GM04503 (cell line): ENCODE data around the gene HMX1.

Experiments
- DNase-seq: peaks from one replicate; pipeline ENCODE4 v3.0.0-alpha.2; 2012; ENCODE audit warnings: low read depth

HMX1 gene

DNA sequence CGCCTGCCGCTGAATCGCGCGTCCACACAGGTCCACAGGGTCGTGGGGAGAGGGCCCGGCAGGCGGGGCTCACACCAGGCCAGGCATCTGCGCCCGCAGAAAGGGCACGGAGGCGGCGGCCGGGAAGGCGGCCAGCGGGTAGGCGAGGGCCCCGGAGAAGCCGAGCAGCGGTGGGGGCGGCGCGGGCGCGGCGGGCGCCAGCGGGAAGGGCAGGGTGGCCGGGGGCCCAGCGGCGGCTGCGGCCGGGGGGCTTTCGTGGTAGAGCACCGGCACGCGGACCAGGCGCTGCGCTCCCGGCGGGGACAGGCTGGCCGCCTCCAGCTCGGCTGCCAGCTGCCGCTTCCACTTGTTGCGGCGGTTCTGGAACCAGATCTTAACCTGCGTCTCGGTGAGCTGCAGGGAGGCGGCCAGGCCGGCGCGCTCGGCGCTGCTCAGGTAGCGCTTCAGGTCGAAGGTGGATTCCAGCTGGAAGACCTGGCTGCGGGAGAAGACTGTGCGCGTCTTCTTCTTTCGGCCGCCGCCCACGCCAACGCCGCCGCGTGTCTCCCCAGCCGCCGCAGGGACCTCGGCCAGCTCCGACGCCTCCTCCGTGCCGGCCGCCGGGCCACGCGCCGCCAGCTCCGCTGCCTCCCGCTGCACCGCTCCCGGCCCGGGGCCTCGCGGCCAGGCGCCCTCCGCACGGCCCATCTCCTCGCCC lies 3.9 kb downstream of the HMX1 start:
- no peak for DNase-seq

GRCh38 chr4:8866828-8867623 lies 4.6 kb downstream of the HMX1 start:
- DNase-seq, result no peak

DNA sequence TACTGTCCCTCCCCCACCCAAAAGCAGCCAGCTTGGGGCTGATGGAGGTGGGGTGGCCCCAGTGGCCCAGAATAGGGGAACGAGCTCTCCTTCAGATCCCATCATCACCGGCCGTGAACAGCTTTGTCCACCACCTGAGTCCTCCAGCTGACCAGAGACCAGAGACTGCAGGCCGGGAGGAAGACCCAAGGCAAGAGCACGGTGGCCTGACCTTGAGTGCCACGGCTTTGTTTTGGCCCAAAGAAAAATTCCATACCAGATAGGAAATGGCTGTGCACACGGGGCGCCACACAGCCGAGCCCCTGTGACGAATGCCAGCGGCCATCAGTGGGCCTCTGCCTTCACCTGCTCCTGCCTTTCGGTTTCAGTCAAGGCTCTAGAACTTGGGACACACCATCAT lies 5.2 kb downstream of the HMX1 start:
- DNase-seq, result no peak

DNA sequence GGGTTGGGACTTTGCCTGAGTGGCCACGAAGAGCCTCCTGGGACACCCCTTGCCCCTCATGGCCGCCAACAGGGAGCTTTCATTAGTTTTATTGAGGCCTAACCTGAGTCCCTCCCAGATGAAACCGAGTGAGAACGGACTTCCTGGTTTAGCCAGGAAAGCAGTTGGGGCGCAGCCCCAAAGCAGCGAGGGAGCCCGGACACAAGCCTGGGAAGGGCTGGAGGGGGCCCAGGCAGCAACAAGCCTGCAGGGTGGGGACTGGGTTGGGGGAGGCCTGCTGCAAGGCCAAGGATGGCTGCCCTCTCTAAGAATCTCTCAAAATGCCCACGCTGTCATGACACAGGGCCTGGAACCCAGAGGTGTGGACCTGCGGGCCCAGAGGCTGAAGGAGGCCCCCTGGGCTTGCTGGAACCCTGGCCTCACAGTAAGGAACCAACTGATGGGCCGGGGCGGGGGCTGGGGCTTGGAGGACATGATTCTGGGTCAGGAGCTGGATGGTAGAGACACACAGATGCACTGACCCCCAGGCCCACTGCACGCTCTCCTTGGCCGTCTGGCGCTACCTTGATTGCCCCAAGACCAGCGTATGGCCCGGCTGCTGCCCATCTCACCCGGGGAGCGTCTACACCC lies 5.8 kb downstream of the HMX1 start:
- DNase-seq, result no peak

- DNase-seq, result no peak
Observed at GRCh38 chr4:8864912-8865680, 6.5 kb downstream of the HMX1 start.

DNA sequence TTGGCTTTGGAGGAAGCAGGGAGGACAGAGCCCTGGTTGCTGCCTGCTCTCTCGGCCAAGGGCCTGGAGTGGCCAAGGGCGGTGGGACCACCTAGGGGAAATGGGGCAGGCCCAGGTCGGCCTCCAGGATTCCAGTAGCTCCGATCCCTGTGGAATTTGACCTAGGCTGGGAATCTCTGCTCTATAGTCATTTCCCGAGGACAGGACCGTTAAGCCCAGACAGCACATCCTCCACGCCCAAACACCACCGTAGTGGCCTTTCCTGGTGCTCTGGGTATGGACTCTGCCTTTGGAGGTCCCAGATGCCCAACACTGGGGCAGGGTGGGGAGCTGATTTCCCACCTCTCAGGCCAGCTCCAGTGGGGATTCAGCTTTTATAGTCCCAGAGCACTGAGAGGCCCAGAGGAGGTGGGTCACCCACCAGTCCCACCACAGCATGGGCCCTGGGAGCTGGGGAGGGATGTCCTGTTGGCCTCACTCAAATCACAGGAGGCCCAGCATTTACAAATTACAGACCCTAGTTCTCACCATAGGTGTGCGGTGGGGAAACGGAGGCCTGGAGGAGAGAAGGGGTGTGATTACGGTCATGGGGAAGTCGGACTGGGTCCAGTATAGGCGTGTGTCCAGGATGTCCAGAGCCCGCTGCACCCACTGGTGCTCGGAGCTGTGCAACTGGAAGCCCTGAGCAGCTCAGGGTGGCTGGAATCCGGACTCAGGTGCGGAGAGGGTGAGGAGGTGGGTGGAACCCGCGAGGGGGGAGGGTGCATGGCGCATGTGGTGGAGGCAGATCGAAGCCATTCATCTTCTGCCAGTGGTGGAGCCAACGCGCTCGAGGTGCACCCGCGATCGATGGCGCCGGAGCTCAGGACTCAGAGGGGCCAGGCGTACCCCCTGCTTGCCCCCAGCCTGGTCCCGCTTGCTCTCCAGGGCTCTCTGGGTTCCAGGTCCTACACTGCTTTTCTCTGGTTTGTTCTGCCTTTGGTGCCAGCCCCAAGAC lies 7.7 kb downstream of the HMX1 start:
- no peak for DNase-seq

GRCh38 chr4:8862800-8863685 lies 8.6 kb downstream of the HMX1 start:
- no peak for DNase-seq

DNA sequence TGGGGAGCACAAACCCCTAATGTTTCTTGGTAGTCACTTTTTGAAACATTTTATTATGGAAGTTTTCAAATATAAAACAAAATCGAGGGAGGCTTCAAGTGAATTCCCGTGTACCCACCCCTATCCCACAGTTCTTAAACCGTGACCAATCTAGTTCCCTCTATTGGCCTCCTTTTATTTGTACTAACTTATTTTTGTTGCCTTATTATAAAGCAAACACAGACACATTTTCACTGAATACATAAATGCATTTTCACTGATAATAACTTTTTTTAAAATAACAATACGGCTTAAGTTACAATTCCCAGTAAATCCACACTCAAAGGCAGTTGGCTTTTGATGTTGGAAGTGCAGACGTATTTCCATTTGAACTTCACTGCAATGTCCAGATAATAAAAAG lies 9.3 kb downstream of the HMX1 start:
- DNase-seq, result no peak

GRCh38 chr4:8861576-8862295 lies 9.9 kb downstream of the HMX1 start:
- DNase-seq, result no peak

DNA sequence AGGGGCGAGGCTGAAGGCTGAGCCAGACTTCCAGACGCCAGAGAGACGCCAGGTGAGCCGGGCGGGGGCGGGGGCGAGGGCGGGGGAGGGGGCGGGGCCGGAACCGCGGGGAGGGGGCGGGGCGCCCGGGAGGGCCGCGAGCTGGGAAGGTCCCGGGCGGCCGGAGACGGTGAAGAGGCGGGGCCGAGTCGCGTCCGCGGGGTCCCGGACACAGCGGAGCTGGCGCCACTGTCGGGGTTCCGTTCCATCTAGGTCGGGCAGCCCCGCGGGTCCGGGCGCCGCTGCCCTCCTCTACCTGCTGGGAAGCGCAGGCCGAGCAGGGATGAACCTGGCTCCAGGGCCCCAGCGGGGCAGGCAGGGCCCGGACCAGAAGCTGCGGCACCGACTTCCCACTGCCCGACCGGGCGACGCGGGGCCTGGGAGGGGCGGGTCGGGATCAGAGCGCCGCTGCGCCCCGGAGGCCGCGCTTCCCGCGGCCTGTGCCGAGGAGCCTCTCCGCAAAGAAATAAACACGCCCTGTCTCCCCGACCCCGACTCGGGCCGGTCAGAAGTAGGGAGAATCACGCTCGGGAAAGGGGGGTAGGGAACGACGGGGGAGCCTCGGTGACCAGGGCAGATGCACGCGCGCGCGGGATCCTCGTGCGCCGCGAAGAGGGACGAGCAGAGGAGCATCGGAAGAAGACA lies 10.6 kb downstream of the HMX1 start:
- no peak for DNase-seq

- no peak for DNase-seq
Observed at GRCh38 chr4:8860096-8860891, 11.3 kb downstream of the HMX1 start.

GRCh38 chr4:8859550-8860095 lies 12.0 kb downstream of the HMX1 start:
- no peak for DNase-seq

- DNase-seq, result no peak
Observed at GRCh38 chr4:8858701-8859210, 12.9 kb downstream of the HMX1 start.

DNA sequence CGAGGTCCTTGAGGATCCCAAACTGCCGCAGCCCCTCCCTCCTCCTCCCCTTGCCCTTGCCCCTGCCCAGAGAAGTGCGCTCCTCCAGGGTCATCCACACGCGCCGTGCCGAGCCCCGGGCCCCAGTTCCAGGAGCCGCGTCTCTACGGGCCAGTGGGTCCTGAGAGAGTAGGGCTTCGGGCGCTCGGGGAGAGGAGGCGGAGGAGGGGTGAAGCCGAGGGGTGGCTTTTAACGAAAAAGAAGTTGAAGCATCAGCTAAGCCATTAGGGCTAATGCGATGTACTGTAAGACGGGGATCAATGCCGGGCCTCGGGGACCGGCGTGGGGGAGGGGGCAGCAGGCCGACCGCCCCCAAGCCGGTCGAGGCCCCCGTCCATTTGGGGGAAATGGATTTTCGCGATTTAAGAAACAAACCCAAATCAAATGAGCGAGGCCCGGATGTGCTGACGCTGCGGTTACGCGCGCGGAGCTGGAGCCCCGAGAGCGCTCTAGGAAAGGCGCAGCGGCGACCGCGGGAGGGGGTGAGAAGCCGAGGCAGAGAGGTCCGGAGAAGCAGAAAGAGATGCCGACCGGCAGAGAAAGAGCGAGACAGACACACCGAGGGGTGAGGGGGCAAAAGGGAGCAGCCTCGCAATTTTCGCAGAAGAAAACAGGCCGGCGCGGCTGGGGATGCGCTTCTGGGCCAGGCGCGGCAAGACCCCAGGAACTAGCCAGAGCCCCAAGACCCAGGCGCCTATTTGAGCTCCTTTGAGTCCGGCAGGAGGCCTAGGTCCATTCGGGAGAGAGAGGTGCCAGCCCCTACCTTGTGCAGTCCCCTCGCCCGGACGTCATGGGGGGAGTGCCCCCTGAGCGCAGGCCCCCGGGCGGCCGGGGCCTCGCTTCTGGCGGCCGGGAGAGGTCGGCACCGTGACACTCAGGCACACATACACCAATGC lies 13.6 kb downstream of the HMX1 start:
- DNase-seq, result no peak

DNA sequence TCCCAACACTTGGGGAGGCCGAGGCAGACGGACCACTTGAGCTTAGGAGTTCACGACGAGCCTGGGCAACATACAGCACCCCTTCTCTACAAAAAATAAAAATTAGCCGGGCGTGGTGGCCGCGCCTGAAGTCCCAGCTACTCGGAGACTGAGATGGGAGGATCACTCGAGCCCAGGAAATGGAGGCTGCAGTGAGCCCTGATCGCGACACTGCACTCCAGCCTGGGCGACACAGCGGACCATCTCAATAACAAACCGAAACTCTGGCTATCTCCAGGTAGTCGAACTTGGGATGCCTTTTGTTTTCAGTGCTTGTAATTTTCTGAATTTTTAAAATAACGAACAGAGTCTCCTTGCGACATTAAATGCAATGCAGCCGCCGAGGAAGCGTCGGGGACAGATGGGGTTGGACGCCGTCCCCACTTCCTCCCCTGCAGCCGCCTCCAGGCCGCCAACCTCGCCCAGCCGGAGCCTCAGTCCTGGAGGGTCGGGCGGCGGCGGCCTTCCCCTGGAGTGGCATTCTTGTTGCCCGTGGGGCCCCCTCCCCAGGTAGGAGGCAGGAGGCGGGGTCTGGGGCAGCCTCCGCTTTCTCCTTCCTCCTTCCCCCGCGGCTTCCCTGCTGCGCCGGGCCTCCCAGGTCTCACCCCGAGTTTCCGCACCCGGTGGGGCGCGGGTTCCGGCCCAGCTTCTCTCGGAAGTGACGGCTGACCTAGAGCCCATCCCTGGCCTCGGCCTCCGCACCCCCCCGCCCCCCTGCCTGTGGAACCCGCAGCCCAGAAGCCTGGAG lies 14.6 kb downstream of the HMX1 start:
- no peak for DNase-seq
